HG03045 (cell line): Measurements from ENCODE around the gene IFFO2.

Source experiments
- ATAC-seq: cut with Tn5 transposase; IDR thresholded peaks from one replicate; pipeline ENCODE4 v1.9.1; 2021; ENCODE audit warnings: mild to moderate bottlenecking, moderate library complexity; ENCODE audit not compliant: unreplicated experiment

The IFFO2 gene

DNA sequence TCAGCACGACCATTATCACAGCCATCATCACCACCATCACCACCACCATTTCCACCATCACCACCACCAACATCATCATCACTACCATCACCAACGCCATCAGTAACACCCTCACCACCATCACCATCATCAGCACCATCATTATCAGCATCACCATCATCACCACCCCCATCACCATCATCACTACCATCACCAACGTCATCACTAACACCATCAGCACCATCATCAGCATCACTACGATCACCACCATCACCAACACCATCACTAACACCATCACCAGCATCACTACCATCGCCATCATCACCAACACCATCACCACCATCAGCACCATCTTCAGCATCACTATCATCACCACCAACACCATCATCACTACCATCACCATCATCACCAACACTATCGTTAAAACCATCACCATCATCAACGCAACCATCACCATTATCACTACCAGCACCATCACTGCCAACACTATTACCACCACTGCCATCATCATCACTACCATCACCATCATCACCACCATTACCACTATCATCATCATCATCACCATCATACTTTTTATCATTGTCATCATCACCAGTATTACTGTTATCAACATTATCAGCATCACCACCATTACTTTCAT, 98.3 kb downstream of the IFFO2 start:
- no peak for ATAC-seq

GRCh38 chr1:18856435-18856834, 100.0 kb downstream of the IFFO2 start:
- ATAC-seq, result no peak

- no peak for ATAC-seq
These were observed 100.9 kb downstream of the IFFO2 start for GRCh38 chr1:18855573-18855972.

DNA sequence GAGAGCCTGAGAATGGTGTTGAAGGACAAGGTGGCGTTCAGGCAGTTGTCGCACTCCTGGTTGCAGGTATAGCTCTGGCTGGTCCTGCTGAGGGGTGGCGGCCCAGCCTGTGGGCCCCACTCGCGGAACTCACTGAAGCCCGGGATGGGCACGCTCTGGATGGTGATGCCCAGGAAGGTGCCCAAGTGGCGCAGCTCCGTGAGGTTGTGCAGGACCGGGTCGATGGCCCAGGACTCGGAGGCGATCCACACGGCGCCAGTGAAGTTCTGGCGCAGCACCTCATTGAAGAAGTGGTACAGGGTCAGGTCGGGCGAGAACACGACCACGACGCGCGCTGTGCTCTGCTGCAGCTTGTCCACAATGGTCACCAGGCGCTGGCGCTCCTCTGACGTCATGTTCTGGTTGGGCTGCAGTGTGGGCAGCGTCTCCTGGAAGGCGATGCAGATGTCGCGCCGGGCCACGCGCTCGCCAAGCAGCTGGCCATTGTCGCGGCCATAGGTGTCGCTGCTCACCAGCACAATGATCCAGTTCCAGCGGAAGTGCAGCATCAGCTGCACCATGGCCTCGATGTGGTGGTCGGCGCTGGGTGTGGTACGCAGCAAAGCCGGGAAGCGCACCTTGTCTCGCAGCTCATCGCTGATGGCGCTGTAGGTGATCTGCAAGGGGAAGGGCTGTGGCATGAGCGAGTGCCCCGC, 102.0 kb downstream of the IFFO2 start:
- ATAC-seq, result no peak
